ENCODE results near the gene HDGF. TPM values are rescaled to one million over a fixed set of nuclear protein-coding genes. Genes with fewer than 3 reads are reported as not detected.
"Not testable (repeated sequence)": the region's sequence is repeated elsewhere in the genome, so short reads cannot be mapped to it uniquely, and the experiment has no call there.

HDGF gene
- total RNA-seq, 4 donors from 2014 or later, result 124 to 242 (median 137) TPM

GRCh38 chr1:156767101-156767878 is 15.8 kb upstream of the HDGF start, which contains the start of gene PRCC:
Gene PRCC, plus strand, starts transcription at chr1:156767535. Its CDS starts 237 bp downstream, at chr1:156767772.
- TF ChIP-seq CTCF (IDR thresholded peaks at IDR 0.05), result no peak
- peak; percentile 85 for DNase-seq (ENCODE audit: low spot score)
- peak; percentile 98 for ATAC-seq (ENCODE audit: low FRiP score)

- ATAC-seq (ENCODE audit: low FRiP score) (peak; percentile 28), DNase-seq (ENCODE audit: low spot score) (no peak)
- TF ChIP-seq CTCF (IDR thresholded peaks at IDR 0.05), result no peak
Measured at GRCh38 chr1:156766298-156767100, 15.0 kb upstream of the HDGF start.

- TF ChIP-seq CTCF (IDR thresholded peaks at IDR 0.05), result no peak
- no peak for ATAC-seq (ENCODE audit: low FRiP score)
- DNase-seq (ENCODE audit: low spot score), result no peak
Measured at GRCh38 chr1:156765666-156766065, 14.2 kb upstream of the HDGF start.

GRCh38 chr1:156765136-156765535 is 13.7 kb upstream of the HDGF start:
- ATAC-seq (ENCODE audit: low FRiP score); DNase-seq (ENCODE audit: low spot score): not testable (repeated sequence)

GRCh38 chr1:156760796-156761104 is 9.3 kb upstream of the HDGF start:
- DNase-seq (ENCODE audit: low spot score) (no peak), ATAC-seq (ENCODE audit: low FRiP score) (no peak)
- TF ChIP-seq CTCF (IDR thresholded peaks at IDR 0.05), result no peak

- TF ChIP-seq CTCF (IDR thresholded peaks at IDR 0.05), result no peak
- DNase-seq (ENCODE audit: low spot score), result no peak
- ATAC-seq (ENCODE audit: low FRiP score), result no peak
Measured at GRCh38 chr1:156760092-156760795, 8.8 kb upstream of the HDGF start.

- not testable (repeated sequence) for ATAC-seq (ENCODE audit: low FRiP score); DNase-seq (ENCODE audit: low spot score)
Measured at GRCh38 chr1:156757572-156758253, 6.2 kb upstream of the HDGF start.
